Vagina (tissue), 2 donors: ENCODE results near the gene CFAP68.

ENCODE experiments used
- POLR2A ChIP-seq, 2 donors: fragments of 450-650 bp; IDR thresholded peaks; one replicate each; pipeline ENCODE4 v1.6.1; 2017; ENCODE audit warnings: antibody characterized with exemption in 2 of 2, mild to moderate bottlenecking in 2 of 2, moderate library complexity in 2 of 2
- TF ChIP-seq, protein P1 (sequence below), 3 experiments: fragments of 450-650 bp in 2 of 3; fragments of 200-600 bp in 1 of 3; sonication (generic) in 1 of 3; IDR thresholded peaks; one replicate each; pipeline ENCODE4 v1.5.1; 2017 to 2019; ENCODE audit warnings: antibody characterized with exemption in 3 of 3, mild to moderate bottlenecking in 2 of 3, moderate library complexity in 2 of 3

DNA sequence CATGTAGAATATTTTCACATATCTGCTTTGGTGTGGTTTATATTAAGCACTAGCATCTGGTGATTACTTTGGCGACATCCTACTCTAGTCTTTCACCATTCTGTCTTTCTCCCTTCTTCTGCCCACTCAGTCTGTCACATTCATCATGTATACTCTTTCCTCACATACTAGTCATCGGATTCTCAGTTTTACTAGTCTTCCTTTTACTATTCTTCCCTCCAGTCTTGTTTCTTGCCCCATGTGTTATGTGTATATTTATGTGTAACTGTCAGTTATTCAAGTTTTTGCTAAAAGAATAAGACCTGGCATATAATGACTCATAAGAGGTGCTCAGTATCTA lies 53.2 kb downstream of the CFAP68 start:
- TF ChIP-seq, protein P1, sequence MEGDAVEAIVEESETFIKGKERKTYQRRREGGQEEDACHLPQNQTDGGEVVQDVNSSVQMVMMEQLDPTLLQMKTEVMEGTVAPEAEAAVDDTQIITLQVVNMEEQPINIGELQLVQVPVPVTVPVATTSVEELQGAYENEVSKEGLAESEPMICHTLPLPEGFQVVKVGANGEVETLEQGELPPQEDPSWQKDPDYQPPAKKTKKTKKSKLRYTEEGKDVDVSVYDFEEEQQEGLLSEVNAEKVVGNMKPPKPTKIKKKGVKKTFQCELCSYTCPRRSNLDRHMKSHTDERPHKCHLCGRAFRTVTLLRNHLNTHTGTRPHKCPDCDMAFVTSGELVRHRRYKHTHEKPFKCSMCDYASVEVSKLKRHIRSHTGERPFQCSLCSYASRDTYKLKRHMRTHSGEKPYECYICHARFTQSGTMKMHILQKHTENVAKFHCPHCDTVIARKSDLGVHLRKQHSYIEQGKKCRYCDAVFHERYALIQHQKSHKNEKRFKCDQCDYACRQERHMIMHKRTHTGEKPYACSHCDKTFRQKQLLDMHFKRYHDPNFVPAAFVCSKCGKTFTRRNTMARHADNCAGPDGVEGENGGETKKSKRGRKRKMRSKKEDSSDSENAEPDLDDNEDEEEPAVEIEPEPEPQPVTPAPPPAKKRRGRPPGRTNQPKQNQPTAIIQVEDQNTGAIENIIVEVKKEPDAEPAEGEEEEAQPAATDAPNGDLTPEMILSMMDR (IDR thresholded peaks at IDR 0.05): no peak
- no peak for TF ChIP-seq POLR2A (IDR thresholded peaks at IDR 0.05)
